ENCODE results near the gene TCERG1. TPM values are rescaled to one million over a fixed set of nuclear protein-coding genes. Genes with fewer than 3 reads are reported as not detected.

TCERG1 gene
- total RNA-seq, 1 experiment from 2014 or later, result 112 TPM

DNA sequence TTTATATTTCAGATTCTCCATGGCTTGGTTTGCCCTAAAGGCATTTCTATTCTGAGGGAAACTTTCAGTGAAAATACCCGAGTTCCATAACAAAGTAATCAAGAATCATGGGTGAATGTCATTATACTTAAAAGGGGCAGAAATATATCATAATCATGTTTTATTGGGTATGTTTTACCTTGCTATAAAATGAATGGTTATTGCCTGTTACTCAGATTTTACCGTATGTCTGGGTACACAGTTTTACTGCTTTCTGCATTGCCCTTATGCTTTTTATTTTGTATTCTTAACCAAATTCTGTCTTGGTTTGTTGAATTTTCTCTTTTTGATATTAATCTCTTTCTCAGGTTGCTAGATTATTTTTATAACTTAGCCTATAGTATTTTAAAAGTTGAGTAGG, 66.3 kb downstream of the TCERG1 start:
- Histone ChIP-seq H3K79me1 (ENCODE audit: insufficient read depth, low read depth, low read length, poor library complexity, severe bottlenecking) (no peaks in the 10 kb centered on the region), H3K4me1 (ENCODE audit: insufficient read depth, low read length) (no peaks in the 10 kb centered on the region; the same call in 1 of the 2 replicates), H2BK15ac (ENCODE audit: low read depth, low read length) (no peak overlapping the region), H3T11ph (ENCODE audit: low read length) (no peak overlapping the region), H2BK12ac (ENCODE audit: insufficient read length, low read depth, low read length) (no peak overlapping the region), H3K9ac (ENCODE audit: extremely low read depth, insufficient read length, low read length) (no peak overlapping the region), H2AK5ac (ENCODE audit: insufficient read length, low read length) (no peak overlapping the region), H3K27me3 (ENCODE audit: insufficient read depth, low read length) (no peaks in the 10 kb centered on the region), H3K4me2 (ENCODE audit: insufficient read depth, insufficient read length, low read length) (no peak overlapping the region), H3K14ac (ENCODE audit: insufficient read depth, low read length) (no peak overlapping the region), H3K18ac (ENCODE audit: insufficient read length, low read depth, low read length) (no peak overlapping the region), H3K27ac (ENCODE audit: insufficient read length, low read depth, low read length) (no peak overlapping the region), H3K9me3 (ENCODE audit: control insufficient read depth, low read depth, low read length) (no peaks in the 10 kb centered on the region), H3K23me2 (ENCODE audit: insufficient read length, low read depth, low read length, poor library complexity, severe bottlenecking) (no peaks in the 10 kb centered on the region), H4K91ac (ENCODE audit: insufficient read length, low read depth, low read length) (no peak overlapping the region), H4K5ac (ENCODE audit: insufficient read length, low read depth, low read length) (no peak overlapping the region), H3K56ac (ENCODE audit: insufficient read length, low read depth, low read length) (no peak overlapping the region), H3K79me2 (ENCODE audit: insufficient read depth, low read length) (no peaks in the 10 kb centered on the region), H2BK20ac (ENCODE audit: low read depth, low read length, poor library complexity, severe bottlenecking) (no peak overlapping the region), H2BK120ac (ENCODE audit: low read depth, low read length, poor library complexity, severe bottlenecking) (no peak overlapping the region), H2BK5ac (ENCODE audit: insufficient read length, low read length) (no peak overlapping the region), H4K8ac (replicated peaks; ENCODE audit: insufficient read length, low read depth, low read length) (no peak overlapping the region), H2AFZ (ENCODE audit: low read length) (no peak overlapping the region), H4K20me1 (ENCODE audit: control insufficient read depth, insufficient read depth, insufficient read length) (no peaks in the 10 kb centered on the region), H3K4ac (ENCODE audit: low read depth, low read length) (no peak overlapping the region), H3K23ac (ENCODE audit: insufficient read length, low read depth, low read length) (no peak overlapping the region)
- peaks cover 17 to 36% (median 28%) of the 10 kb centered on the region in 3 experiments; a peak in 6 of 7 replicates for H3K36me3 Mint-ChIP-seq (ENCODE audit: insufficient read depth in 1 of 3, low read depth in 3 of 3)
- no peaks in the 10 kb centered on the region for H3K9me3 Mint-ChIP-seq
- no peaks in the 10 kb centered on the region for H3K27me3 Mint-ChIP-seq (ENCODE audit: low read depth)
- no peak for TF ChIP-seq CTCF (conservative IDR thresholded peaks at IDR 0.05)
- H3K27ac Mint-ChIP-seq, result no peak overlapping the region
- WGBS (ENCODE audit: extremely low coverage, insufficient read length, low lambda C conversion rate), result no CpG with 5 or more reads among the region's 2 CpGs
- peaks cover 8 to 12% of the 10 kb centered on the region in 2 experiments for H3K4me1 Mint-ChIP-seq
- H3K4me3 Mint-ChIP-seq, result no peak overlapping the region
- DNase-seq, result no peak
